OCI-LY7 (cell line): ENCODE data around the gene BCAS4.

Experiments used
- CTCF ChIP-seq: fragments of 200-600 bp; sonication (generic); conservative IDR thresholded peaks from 2 replicates; pipeline ENCODE4 v1.5.1; 2014; ENCODE audit warnings: mild to moderate bottlenecking, antibody characterized with exemption, low read length, moderate library complexity, mixed read lengths
- EZH2phosphoT487 ChIP-seq: fragments of 200-600 bp; sonication (generic); IDR thresholded peaks from 2 replicates; pipeline ENCODE4 v1.6.1; 2018; ENCODE audit warnings: low read depth, borderline replicate concordance, mild to moderate bottlenecking, mixed run types, antibody characterized with exemption, low read length, moderate library complexity, mixed read lengths

GRCh38 chr20:50873585-50873984 lies 78.7 kb downstream of the BCAS4 start:
- TF ChIP-seq CTCF (no peak), EZH2phosphoT487 (no peak)
